AG10803 (cell line): ENCODE data around the gene RABEP1.

Experiments
- DNase-seq: peaks from one replicate; pipeline ENCODE4 v3.0.0; 2010; ENCODE audit warnings: low read depth
- H3K4me3 ChIP-seq: 2 replicates; pipeline ENCODE4 v1.5.1; 2011; ENCODE audit warnings: mild to moderate bottlenecking, low read length, control low read depth
- CTCF ChIP-seq: conservative IDR thresholded peaks from 2 replicates; pipeline ENCODE4 v1.5.1; 2011; ENCODE audit warnings: mild to moderate bottlenecking, low read length, control low read depth, inconsistent platforms

Gene RABEP1

DNA sequence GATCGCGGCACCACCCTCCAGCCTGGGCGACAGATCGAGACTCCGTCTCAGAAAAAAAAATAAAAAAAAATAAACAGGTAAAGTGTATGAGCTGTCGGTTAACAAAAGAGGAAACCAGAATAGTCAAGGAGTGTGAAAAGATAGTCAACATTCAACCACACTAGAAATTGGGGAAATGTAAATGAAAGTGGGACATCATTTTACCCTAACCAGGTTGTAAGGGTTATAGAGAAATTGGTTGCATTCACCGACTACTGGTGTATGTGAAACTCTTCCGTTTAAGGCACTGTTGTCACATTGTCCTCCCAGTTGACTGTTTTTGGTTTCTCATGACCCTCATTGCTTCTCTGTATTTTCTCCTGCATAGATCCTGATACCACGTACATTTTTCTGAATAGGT, 62.8 kb downstream of the RABEP1 start:
- TF ChIP-seq CTCF, result no peak
- H3K4me3 ChIP-seq, result no peak overlapping the region
- DNase-seq, result no peak

GRCh38 chr17:5352681-5353289, 70.7 kb downstream of the RABEP1 start:
- no peak overlapping the region for H3K4me3 ChIP-seq
- no peak for DNase-seq
- TF ChIP-seq CTCF, result no peak

DNA sequence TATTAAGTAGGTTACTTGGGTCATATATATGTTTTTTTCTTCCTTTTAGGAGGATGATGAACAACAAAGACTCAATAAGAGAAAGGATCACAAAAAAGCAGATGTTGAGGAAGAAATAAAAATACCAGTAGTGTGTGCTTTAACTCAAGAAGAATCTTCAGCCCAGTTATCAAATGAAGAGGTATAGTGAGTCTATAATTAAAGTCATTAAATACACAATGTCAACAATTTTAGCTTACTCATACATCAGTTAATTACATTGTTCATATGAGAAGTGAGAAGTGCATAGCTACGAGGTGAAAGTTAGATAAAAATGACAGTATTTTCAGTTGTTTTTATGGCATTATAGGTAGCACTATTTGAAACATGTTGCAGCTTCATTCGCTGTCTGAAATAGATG, 72.2 kb downstream of the RABEP1 start:
- no peak overlapping the region for H3K4me3 ChIP-seq
- no peak for DNase-seq
- TF ChIP-seq CTCF, result no peak

GRCh38 chr17:5354886-5355415, 72.9 kb downstream of the RABEP1 start:
- DNase-seq, result peak; percentile 28
- TF ChIP-seq CTCF, result no peak

DNA sequence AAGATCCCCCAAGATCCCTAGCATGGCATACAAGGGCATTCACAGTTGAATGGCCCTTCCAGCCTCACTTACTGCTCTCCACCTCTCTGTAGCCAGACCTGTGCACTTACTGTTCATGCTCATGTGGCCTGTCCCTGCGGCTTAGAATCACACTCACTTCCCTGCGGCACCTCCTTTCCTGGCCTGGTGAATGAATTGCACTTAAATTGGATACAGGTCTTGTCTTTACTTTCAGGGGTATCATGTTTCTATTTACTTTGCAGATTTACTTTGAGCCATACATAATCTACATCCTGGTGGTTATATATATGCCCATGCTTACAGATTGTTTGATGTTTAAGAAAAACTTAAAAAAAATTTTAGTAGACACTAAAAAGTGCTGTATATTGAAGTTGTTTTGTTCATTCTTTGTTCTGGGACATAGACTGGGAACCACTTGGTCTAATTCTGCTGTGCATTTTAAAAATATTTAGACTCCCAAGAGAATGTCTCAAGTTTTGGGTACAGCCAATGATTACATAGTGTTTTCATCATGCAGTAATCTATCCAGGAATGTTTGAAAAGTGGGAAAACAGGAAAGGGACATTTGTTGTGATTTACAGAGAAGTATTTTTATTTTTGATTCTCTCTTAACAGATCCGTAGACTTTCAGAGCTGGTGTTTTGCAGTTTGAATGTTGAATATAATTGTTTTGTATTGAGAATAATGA, 73.5 kb downstream of the RABEP1 start:
- peak; percentile 70 for DNase-seq

More at GRCh38 chr17:5354886-5355415, 72.9 kb downstream of the RABEP1 start:
- no peak overlapping the region for H3K4me3 ChIP-seq

DNA sequence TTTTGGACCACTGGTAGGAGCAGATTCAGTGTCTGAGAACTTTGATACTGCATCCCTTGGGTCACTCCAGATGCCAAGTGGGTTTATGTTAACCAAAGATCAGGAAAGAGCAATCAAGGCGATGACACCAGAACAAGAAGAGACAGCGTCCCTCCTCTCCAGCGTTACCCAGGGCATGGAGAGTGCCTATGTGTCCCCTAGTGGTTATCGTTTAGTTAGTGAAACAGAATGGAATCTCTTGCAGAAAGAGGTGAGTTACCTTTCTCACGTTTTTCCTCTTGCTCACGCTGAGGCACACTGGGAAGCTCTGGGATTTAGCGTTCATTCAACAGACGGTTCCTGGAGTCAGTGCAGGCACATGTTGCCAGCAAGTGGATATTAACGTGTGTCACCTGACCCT, 79.3 kb downstream of the RABEP1 start:
- no peak for TF ChIP-seq CTCF
- H3K4me3 ChIP-seq, result no peak overlapping the region
- DNase-seq, result no peak

More for the DNA sequence above, 73.5 kb downstream of the RABEP1 start:
- H3K4me3 ChIP-seq, result no peak overlapping the region
- TF ChIP-seq CTCF, result no peak
